MM.1S (cell line): Measurements from ENCODE around the gene GBX1.

Source experiments
- DNase-seq: peaks from one replicate; pipeline ENCODE4 v3.0.0-alpha.2; 2015
- H2AFZ ChIP-seq: fragments of 300-600 bp; sonication (generic); 2 replicates; pipeline ENCODE4 v1.6.0; 2016; ENCODE audit warnings: antibody characterized with exemption, low read length
- H3F3A ChIP-seq: fragments of 300-600 bp; sonication (generic); 2 replicates; pipeline ENCODE4 v1.6.1; 2016; ENCODE audit warnings: mild to moderate bottlenecking, antibody characterized with exemption, low read length, moderate library complexity, mixed read lengths; ENCODE audit not compliant: insufficient read depth
- H3K27ac ChIP-seq: fragments of 300-600 bp; sonication (generic); 2 replicates; pipeline ENCODE4 v1.5.1; 2016; ENCODE audit warnings: mild to moderate bottlenecking, low read length
- H3K27me3 ChIP-seq: fragments of 300-600 bp; sonication (generic); replicated peaks from 2 replicates; pipeline ENCODE4 v1.6.0; 2016; ENCODE audit warnings: low read length; ENCODE audit not compliant: insufficient read depth
- H3K36me3 ChIP-seq: fragments of 300-600 bp; sonication (generic); replicated peaks from 2 replicates; pipeline ENCODE4 v1.6.1; 2016; ENCODE audit warnings: mild to moderate bottlenecking, low read length, mixed read lengths; ENCODE audit not compliant: insufficient read depth
- H3K4me1 ChIP-seq: fragments of 300-600 bp; sonication (generic); 2 replicates; pipeline ENCODE4 v1.6.1; 2016; ENCODE audit warnings: low read length, mixed read lengths
- H3K4me2 ChIP-seq: fragments of 300-600 bp; sonication (generic); 2 replicates; pipeline ENCODE4 v1.6.0; 2016; ENCODE audit warnings: low read depth, low read length
- H3K4me3 ChIP-seq: fragments of 300-600 bp; sonication (generic); 2 replicates; pipeline ENCODE4 v1.5.1; 2016; ENCODE audit warnings: low read length, mixed read lengths
- H3K79me2 ChIP-seq: fragments of 300-600 bp; sonication (generic); 2 replicates; pipeline ENCODE4 v1.6.1; 2016; ENCODE audit warnings: mixed run types, low read length, mixed read lengths
- H3K9ac ChIP-seq: fragments of 300-600 bp; sonication (generic); 2 replicates; pipeline ENCODE4 v1.6.1; 2016; ENCODE audit warnings: low read length, mixed read lengths
- H3K9me2 ChIP-seq: fragments of 300-600 bp; sonication (generic); replicated peaks from 2 replicates; pipeline ENCODE4 v1.6.1; 2016; ENCODE audit warnings: mild to moderate bottlenecking, low read length, mixed read lengths; ENCODE audit not compliant: insufficient read depth
- H3K9me3 ChIP-seq: fragments of 300-600 bp; sonication (generic); replicated peaks from 2 replicates; pipeline ENCODE4 v1.6.1; 2016; ENCODE audit warnings: mild to moderate bottlenecking, low read length, mixed read lengths; ENCODE audit not compliant: insufficient read depth
- H4K20me1 ChIP-seq: fragments of 300-600 bp; sonication (generic); 2 replicates; pipeline ENCODE4 v1.6.1; 2016; ENCODE audit warnings: mild to moderate bottlenecking, low read length, moderate library complexity, mixed read lengths; ENCODE audit not compliant: insufficient read depth
- EZH2 ChIP-seq: fragments of 300-600 bp; sonication (generic); optimal IDR thresholded peaks from 2 replicates; pipeline ENCODE3; 2017; ENCODE audit warnings: low read depth, mild to moderate bottlenecking, antibody characterized with exemption, low read length, mixed read lengths
- EZH2phosphoT487 ChIP-seq: fragments of 300-600 bp; sonication (generic); IDR thresholded peaks from 2 replicates; pipeline ENCODE4 v1.6.1; 2018; ENCODE audit warnings: antibody characterized with exemption, low read length
- TF ChIP-seq, protein P1 (sequence below): fragments of 300-600 bp; sonication (generic); IDR thresholded peaks from 2 replicates; pipeline ENCODE4 v1.5.1; 2016; ENCODE audit warnings: antibody characterized with exemption, low read length, mixed read lengths

GBX1 gene

DNA sequence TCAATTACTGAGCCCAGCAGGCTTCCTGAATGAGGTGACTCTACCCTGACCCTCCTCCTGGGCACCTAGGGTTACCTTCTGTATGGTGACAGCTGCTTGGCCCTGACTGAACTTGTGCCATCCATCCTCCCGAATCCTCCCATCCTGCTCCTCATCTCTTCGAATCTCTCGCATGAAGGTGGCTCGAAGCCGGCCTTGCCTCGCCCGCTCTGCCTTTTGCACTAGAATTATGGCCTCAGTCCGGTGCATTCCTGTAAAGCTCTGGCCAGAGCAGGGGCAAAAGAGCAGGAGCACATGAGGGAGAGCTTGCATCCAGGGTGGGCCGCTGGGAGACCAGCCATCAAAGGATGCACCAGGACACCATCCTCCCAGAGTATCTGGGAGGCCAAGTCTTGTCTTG, 35.3 kb upstream of the GBX1 start:
- H3K9ac ChIP-seq = no peak overlapping the region
- H3K9me2 ChIP-seq = no peaks in the 10 kb centered on the region
- no peaks in the 10 kb centered on the region for H3K4me1 ChIP-seq
- H3K9me3 ChIP-seq = no peaks in the 10 kb centered on the region
- H3K4me2 ChIP-seq = no peak overlapping the region
- no peak overlapping the region for H2AFZ ChIP-seq
- no peak for TF ChIP-seq EZH2phosphoT487
- TF ChIP-seq, protein P1, sequence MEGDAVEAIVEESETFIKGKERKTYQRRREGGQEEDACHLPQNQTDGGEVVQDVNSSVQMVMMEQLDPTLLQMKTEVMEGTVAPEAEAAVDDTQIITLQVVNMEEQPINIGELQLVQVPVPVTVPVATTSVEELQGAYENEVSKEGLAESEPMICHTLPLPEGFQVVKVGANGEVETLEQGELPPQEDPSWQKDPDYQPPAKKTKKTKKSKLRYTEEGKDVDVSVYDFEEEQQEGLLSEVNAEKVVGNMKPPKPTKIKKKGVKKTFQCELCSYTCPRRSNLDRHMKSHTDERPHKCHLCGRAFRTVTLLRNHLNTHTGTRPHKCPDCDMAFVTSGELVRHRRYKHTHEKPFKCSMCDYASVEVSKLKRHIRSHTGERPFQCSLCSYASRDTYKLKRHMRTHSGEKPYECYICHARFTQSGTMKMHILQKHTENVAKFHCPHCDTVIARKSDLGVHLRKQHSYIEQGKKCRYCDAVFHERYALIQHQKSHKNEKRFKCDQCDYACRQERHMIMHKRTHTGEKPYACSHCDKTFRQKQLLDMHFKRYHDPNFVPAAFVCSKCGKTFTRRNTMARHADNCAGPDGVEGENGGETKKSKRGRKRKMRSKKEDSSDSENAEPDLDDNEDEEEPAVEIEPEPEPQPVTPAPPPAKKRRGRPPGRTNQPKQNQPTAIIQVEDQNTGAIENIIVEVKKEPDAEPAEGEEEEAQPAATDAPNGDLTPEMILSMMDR = no peak
- no peak for TF ChIP-seq EZH2
- no peaks in the 10 kb centered on the region for H4K20me1 ChIP-seq
- H3K4me3 ChIP-seq = no peak overlapping the region
- no peaks in the 10 kb centered on the region for H3F3A ChIP-seq
- H3K79me2 ChIP-seq = no peaks in the 10 kb centered on the region
- no peak for DNase-seq
- H3K27me3 ChIP-seq = peaks cover 97% of the 10 kb centered on the region
- H3K36me3 ChIP-seq = no peaks in the 10 kb centered on the region
- no peak overlapping the region for H3K27ac ChIP-seq

DNA sequence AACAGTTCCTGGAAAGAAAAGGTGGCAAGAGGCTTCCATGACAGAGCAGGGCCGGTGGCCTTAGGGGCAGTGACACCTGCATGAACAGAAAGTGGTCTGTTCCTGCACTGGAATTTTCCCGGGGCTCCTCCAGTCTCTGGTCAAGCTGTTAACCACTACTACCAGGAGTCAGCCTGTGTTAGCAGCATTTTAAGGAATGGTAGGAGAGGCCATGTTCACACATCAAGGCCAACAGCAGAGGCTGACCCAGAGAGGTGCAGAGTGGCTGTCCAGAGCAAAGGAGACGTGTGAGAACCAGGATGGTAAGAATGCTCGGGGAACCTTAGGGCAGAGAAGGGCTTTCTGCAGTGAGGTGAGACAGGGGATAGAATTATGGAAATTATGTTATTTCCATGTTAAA, 34.3 kb upstream of the GBX1 start:
- Histone ChIP-seq H3K79me2 (no peaks in the 10 kb centered on the region), H3K36me3 (no peaks in the 10 kb centered on the region), H3K4me1 (no peaks in the 10 kb centered on the region), H3F3A (no peaks in the 10 kb centered on the region), H3K9ac (no peak overlapping the region), H3K4me2 (no peak overlapping the region), H3K27ac (no peak overlapping the region), H4K20me1 (no peaks in the 10 kb centered on the region), H3K9me2 (no peaks in the 10 kb centered on the region), H3K4me3 (no peak overlapping the region), H2AFZ (no peak overlapping the region), H3K27me3 (peaks cover 100% of the 10 kb centered on the region), H3K9me3 (no peaks in the 10 kb centered on the region)
- DNase-seq = no peak
- TF ChIP-seq, protein P1 = no peak
- no peak for TF ChIP-seq EZH2phosphoT487
- no peak for TF ChIP-seq EZH2

DNA sequence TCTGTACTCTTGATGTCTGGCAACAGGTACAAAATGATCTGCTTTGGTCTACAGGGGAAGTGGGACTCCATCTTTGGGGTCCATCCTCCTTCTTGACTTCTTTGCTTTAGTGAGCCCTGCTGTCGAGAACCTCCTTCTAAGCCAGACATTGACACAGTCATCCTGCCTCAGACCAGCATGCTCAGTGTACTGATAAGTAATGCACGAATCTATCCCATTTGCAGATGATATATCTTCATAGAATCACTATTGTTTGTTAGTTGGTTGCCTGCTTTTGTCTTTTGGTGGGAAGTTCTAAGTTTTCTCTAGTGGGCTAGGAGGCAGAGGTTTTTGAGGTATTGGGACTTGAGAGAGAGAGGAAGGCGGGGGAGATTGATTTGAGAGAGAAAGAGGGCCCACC, 33.9 kb upstream of the GBX1 start:
- H3K4me1 ChIP-seq = no peaks in the 10 kb centered on the region
- TF ChIP-seq, protein P1 = no peak

More for the DNA sequence above, 33.9 kb upstream of the GBX1 start:
- Histone ChIP-seq H3K79me2 (no peaks in the 10 kb centered on the region), H2AFZ (no peak overlapping the region), H3K9me2 (no peaks in the 10 kb centered on the region), H3K27me3 (peaks cover 100% of the 10 kb centered on the region), H3K4me3 (no peak overlapping the region), H3K27ac (no peak overlapping the region), H3K9me3 (no peaks in the 10 kb centered on the region), H3K4me2 (no peak overlapping the region), H3F3A (no peaks in the 10 kb centered on the region), H3K9ac (no peak overlapping the region), H4K20me1 (no peaks in the 10 kb centered on the region), H3K36me3 (no peaks in the 10 kb centered on the region)
- DNase-seq = no peak
